Measurements from ENCODE around the gene PITPNM1.

The PITPNM1 gene

GRCh38 chr11:67495234-67496005 is 9.7 kb downstream of the PITPNM1 start:
- Histone ChIP-seq H3K27ac (ENCODE audit: low read depth, low read length) (no peak overlapping the region), H3K9me3 (ENCODE audit: control insufficient read depth in 1 of 2, low read length in 2 of 2) (no peaks in the 10 kb centered on the region), H3K36me3 (ENCODE audit: control insufficient read depth in 1 of 2, insufficient read depth in 2 of 2, low read length in 2 of 2) (peaks cover 23 to 74% of the 10 kb centered on the region in 2 donors), H3K27me3 (ENCODE audit: control insufficient read depth in 1 of 2, insufficient read depth in 2 of 2, low read length in 2 of 2) (no peaks in the 10 kb centered on the region), H3K4me1 (ENCODE audit: control insufficient read depth in 1 of 2, insufficient read depth in 2 of 2, low read length in 2 of 2) (no peaks in the 10 kb centered on the region), H3K9ac (ENCODE audit: low read depth in 1 of 2, low read length in 2 of 2) (no peak overlapping the region), H3K4me3 (ENCODE audit: low read depth in 1 of 2, low read length in 2 of 2) (no peak overlapping the region)

GRCh38 chr11:67494371-67495233 is 10.6 kb downstream of the PITPNM1 start:
- Histone ChIP-seq H3K9me3 (ENCODE audit: control insufficient read depth in 1 of 2, low read length in 2 of 2) (no peaks in the 10 kb centered on the region), H3K27ac (ENCODE audit: low read depth, low read length) (no peak overlapping the region), H3K36me3 (ENCODE audit: control insufficient read depth in 1 of 2, insufficient read depth in 2 of 2, low read length in 2 of 2) (peaks cover 20 to 73% of the 10 kb centered on the region in 2 donors)

GRCh38 chr11:67493548-67494370 is 11.4 kb downstream of the PITPNM1 start:
- Histone ChIP-seq H3K4me1 (ENCODE audit: control insufficient read depth in 1 of 2, insufficient read depth in 2 of 2, low read length in 2 of 2) (no peaks in the 10 kb centered on the region), H3K36me3 (ENCODE audit: control insufficient read depth in 1 of 2, insufficient read depth in 2 of 2, low read length in 2 of 2) (peaks cover 22 to 74% of the 10 kb centered on the region in 2 donors), H3K9me3 (ENCODE audit: control insufficient read depth in 1 of 2, low read length in 2 of 2) (no peaks in the 10 kb centered on the region), H3K4me3 (ENCODE audit: low read depth in 1 of 2, low read length in 2 of 2) (no peak overlapping the region), H3K9ac (ENCODE audit: low read depth in 1 of 2, low read length in 2 of 2) (no peak overlapping the region), H3K27ac (ENCODE audit: low read depth, low read length) (no peak overlapping the region), H3K27me3 (ENCODE audit: control insufficient read depth in 1 of 2, insufficient read depth in 2 of 2, low read length in 2 of 2) (no peaks in the 10 kb centered on the region)

More at GRCh38 chr11:67494371-67495233, 10.6 kb downstream of the PITPNM1 start:
- Histone ChIP-seq H3K4me3 (ENCODE audit: low read depth in 1 of 2, low read length in 2 of 2) (no peak overlapping the region), H3K9ac (ENCODE audit: low read depth in 1 of 2, low read length in 2 of 2) (no peak overlapping the region), H3K27me3 (ENCODE audit: control insufficient read depth in 1 of 2, insufficient read depth in 2 of 2, low read length in 2 of 2) (no peaks in the 10 kb centered on the region), H3K4me1 (ENCODE audit: control insufficient read depth in 1 of 2, insufficient read depth in 2 of 2, low read length in 2 of 2) (no peaks in the 10 kb centered on the region)

- no peaks in the 10 kb centered on the region for H3K27me3 ChIP-seq (ENCODE audit: control insufficient read depth in 1 of 2, insufficient read depth in 2 of 2, low read length in 2 of 2)
- no peak overlapping the region for H3K27ac ChIP-seq (ENCODE audit: low read depth, low read length)
- H3K4me3 ChIP-seq (ENCODE audit: low read depth in 1 of 2, low read length in 2 of 2): no peak overlapping the region
- H3K9ac ChIP-seq (ENCODE audit: low read depth in 1 of 2, low read length in 2 of 2): no peak overlapping the region
- no peaks in the 10 kb centered on the region for H3K9me3 ChIP-seq (ENCODE audit: control insufficient read depth in 1 of 2, low read length in 2 of 2)
- H3K4me1 ChIP-seq (ENCODE audit: control insufficient read depth in 1 of 2, insufficient read depth in 2 of 2, low read length in 2 of 2): no peaks in the 10 kb centered on the region
- H3K36me3 ChIP-seq (ENCODE audit: control insufficient read depth in 1 of 2, insufficient read depth in 2 of 2, low read length in 2 of 2): peaks cover 22 to 66% of the 10 kb centered on the region in 2 donors
Measured at GRCh38 chr11:67492801-67493547, 12.2 kb downstream of the PITPNM1 start.

- H3K27ac ChIP-seq (ENCODE audit: low read depth, low read length): no peak overlapping the region
- no peaks in the 10 kb centered on the region for H3K9me3 ChIP-seq (ENCODE audit: control insufficient read depth in 1 of 2, low read length in 2 of 2)
- H3K36me3 ChIP-seq (ENCODE audit: control insufficient read depth in 1 of 2, insufficient read depth in 2 of 2, low read length in 2 of 2): peaks cover 22 to 60% of the 10 kb centered on the region in 2 donors
- no peak overlapping the region for H3K4me3 ChIP-seq (ENCODE audit: low read depth in 1 of 2, low read length in 2 of 2)
- H3K9ac ChIP-seq (ENCODE audit: low read depth in 1 of 2, low read length in 2 of 2): no peak overlapping the region
- H3K27me3 ChIP-seq (ENCODE audit: control insufficient read depth in 1 of 2, insufficient read depth in 2 of 2, low read length in 2 of 2): no peaks in the 10 kb centered on the region
- H3K4me1 ChIP-seq (ENCODE audit: control insufficient read depth in 1 of 2, insufficient read depth in 2 of 2, low read length in 2 of 2): no peaks in the 10 kb centered on the region
Measured at GRCh38 chr11:67492069-67492727, 13.0 kb downstream of the PITPNM1 start.

GRCh38 chr11:67491276-67492068 is 13.7 kb downstream of the PITPNM1 start:
- no peak overlapping the region for H3K4me3 ChIP-seq (ENCODE audit: low read depth in 1 of 2, low read length in 2 of 2)
- H3K27ac ChIP-seq (ENCODE audit: low read depth, low read length): no peak overlapping the region
- peaks cover 0 to 6% of the 10 kb centered on the region in 2 donors for H3K4me1 ChIP-seq (ENCODE audit: control insufficient read depth in 1 of 2, insufficient read depth in 2 of 2, low read length in 2 of 2)
- no peaks in the 10 kb centered on the region for H3K9me3 ChIP-seq (ENCODE audit: control insufficient read depth in 1 of 2, low read length in 2 of 2)
- peaks cover 18 to 59% of the 10 kb centered on the region in 2 donors for H3K36me3 ChIP-seq (ENCODE audit: control insufficient read depth in 1 of 2, insufficient read depth in 2 of 2, low read length in 2 of 2)
- H3K27me3 ChIP-seq (ENCODE audit: control insufficient read depth in 1 of 2, insufficient read depth in 2 of 2, low read length in 2 of 2): no peaks in the 10 kb centered on the region
- H3K9ac ChIP-seq (ENCODE audit: low read depth in 1 of 2, low read length in 2 of 2): no peak overlapping the region

GRCh38 chr11:67490727-67491065 is 14.5 kb downstream of the PITPNM1 start:
- no peaks in the 10 kb centered on the region for H3K9me3 ChIP-seq (ENCODE audit: control insufficient read depth in 1 of 2, low read length in 2 of 2)
- H3K36me3 ChIP-seq (ENCODE audit: control insufficient read depth in 1 of 2, insufficient read depth in 2 of 2, low read length in 2 of 2): peaks cover 18 to 52% of the 10 kb centered on the region in 2 donors
- H3K9ac ChIP-seq (ENCODE audit: low read depth in 1 of 2, low read length in 2 of 2): no peak overlapping the region
- no peaks in the 10 kb centered on the region for H3K27me3 ChIP-seq (ENCODE audit: control insufficient read depth in 1 of 2, insufficient read depth in 2 of 2, low read length in 2 of 2)
- no peak overlapping the region for H3K4me3 ChIP-seq (ENCODE audit: low read depth in 1 of 2, low read length in 2 of 2)
- H3K27ac ChIP-seq (ENCODE audit: low read depth, low read length): no peak overlapping the region
- peaks cover 0 to 12% of the 10 kb centered on the region in 2 donors for H3K4me1 ChIP-seq (ENCODE audit: control insufficient read depth in 1 of 2, insufficient read depth in 2 of 2, low read length in 2 of 2)

- Histone ChIP-seq H3K9me3 (ENCODE audit: control insufficient read depth in 1 of 2, low read length in 2 of 2) (no peaks in the 10 kb centered on the region), H3K36me3 (ENCODE audit: control insufficient read depth in 1 of 2, insufficient read depth in 2 of 2, low read length in 2 of 2) (peaks cover 18 to 46% of the 10 kb centered on the region in 2 donors), H3K4me1 (ENCODE audit: control insufficient read depth in 1 of 2, insufficient read depth in 2 of 2, low read length in 2 of 2) (peaks cover 0 to 15% of the 10 kb centered on the region in 2 donors), H3K4me3 (ENCODE audit: low read depth in 1 of 2, low read length in 2 of 2) (no peak overlapping the region), H3K9ac (ENCODE audit: low read depth in 1 of 2, low read length in 2 of 2) (no peak overlapping the region), H3K27me3 (ENCODE audit: control insufficient read depth in 1 of 2, insufficient read depth in 2 of 2, low read length in 2 of 2) (no peaks in the 10 kb centered on the region), H3K27ac (ENCODE audit: low read depth, low read length) (no peak overlapping the region)
Measured at GRCh38 chr11:67489885-67490726, 15.1 kb downstream of the PITPNM1 start.

Measured in duodenal mucosa (tissue), 2 donors.